DMS79 treated with DMSO at 0.1 percent for 48 hours (cell line): Measurements from ENCODE around the gene CYTH4.
A peak's percentile ranks its signal among the peaks of the same experiment; 100 is the strongest.

Source experiments
- DNase-seq: peaks from one replicate; lab custom pipeline; 2025; lab: John Stamatoyannopoulos, UW

The CYTH4 gene

GRCh38 chr22:37329238-37330140 lies 47.2 kb downstream of the CYTH4 start:
- no peak for DNase-seq

GRCh38 chr22:37330200-37331033 lies 48.1 kb downstream of the CYTH4 start:
- DNase-seq, result no peak

- no peak for DNase-seq
Measured at GRCh38 chr22:37331034-37331428, 48.7 kb downstream of the CYTH4 start.

- no peak for DNase-seq
Measured at GRCh38 chr22:37331856-37332536, 49.7 kb downstream of the CYTH4 start.

- DNase-seq, result no peak
Measured at GRCh38 chr22:37333724-37334460, 51.6 kb downstream of the CYTH4 start.

- DNase-seq, result no peak
Measured at GRCh38 chr22:37334461-37334858, 52.2 kb downstream of the CYTH4 start.

GRCh38 chr22:37334859-37335805 lies 52.8 kb downstream of the CYTH4 start:
- no peak for DNase-seq

GRCh38 chr22:37335806-37336199 lies 53.5 kb downstream of the CYTH4 start:
- no peak for DNase-seq

GRCh38 chr22:37336579-37336978 lies 54.3 kb downstream of the CYTH4 start:
- no peak for DNase-seq

- DNase-seq, result no peak
Measured at GRCh38 chr22:37337204-37337943, 55.1 kb downstream of the CYTH4 start.

GRCh38 chr22:37338539-37339246 lies 56.4 kb downstream of the CYTH4 start:
- no peak for DNase-seq

GRCh38 chr22:37340331-37341262 lies 58.3 kb downstream of the CYTH4 start:
- peak; percentile 57 for DNase-seq

GRCh38 chr22:37342065-37342464 lies 59.8 kb downstream of the CYTH4 start:
- DNase-seq, result no peak

GRCh38 chr22:37343348-37343747 lies 61.0 kb downstream of the CYTH4 start:
- no peak for DNase-seq

- DNase-seq, result no peak
Measured at GRCh38 chr22:37343863-37344734, 61.8 kb downstream of the CYTH4 start.

- DNase-seq, result no peak
Measured at GRCh38 chr22:37344735-37345449, 62.6 kb downstream of the CYTH4 start.
